Breast epithelium (tissue), 3 donors: ENCODE results near the gene CHURC1.

Experiments used
- POLR2A ChIP-seq: fragments of 450-650 bp; IDR thresholded peaks from one replicate; pipeline ENCODE4 v1.6.1; 2016; ENCODE audit warnings: antibody characterized with exemption, mild to moderate bottlenecking, moderate library complexity
- POLR2AphosphoS5 ChIP-seq, 3 donors: sonication (generic); formaldehyde crosslinking; IDR thresholded peaks; one replicate each; pipeline ENCODE4 v1.6.1; 2017; ENCODE audit warnings: antibody characterized with exemption in 3 of 3
- TF ChIP-seq, protein P1 (sequence below), 3 donors: fragments of 450-650 bp; IDR thresholded peaks; one replicate each; pipeline ENCODE4 v1.5.1; 2016 to 2017; ENCODE audit warnings: antibody characterized with exemption in 3 of 3, mild to moderate bottlenecking in 3 of 3, moderate library complexity in 3 of 3

- TF ChIP-seq, protein P1, sequence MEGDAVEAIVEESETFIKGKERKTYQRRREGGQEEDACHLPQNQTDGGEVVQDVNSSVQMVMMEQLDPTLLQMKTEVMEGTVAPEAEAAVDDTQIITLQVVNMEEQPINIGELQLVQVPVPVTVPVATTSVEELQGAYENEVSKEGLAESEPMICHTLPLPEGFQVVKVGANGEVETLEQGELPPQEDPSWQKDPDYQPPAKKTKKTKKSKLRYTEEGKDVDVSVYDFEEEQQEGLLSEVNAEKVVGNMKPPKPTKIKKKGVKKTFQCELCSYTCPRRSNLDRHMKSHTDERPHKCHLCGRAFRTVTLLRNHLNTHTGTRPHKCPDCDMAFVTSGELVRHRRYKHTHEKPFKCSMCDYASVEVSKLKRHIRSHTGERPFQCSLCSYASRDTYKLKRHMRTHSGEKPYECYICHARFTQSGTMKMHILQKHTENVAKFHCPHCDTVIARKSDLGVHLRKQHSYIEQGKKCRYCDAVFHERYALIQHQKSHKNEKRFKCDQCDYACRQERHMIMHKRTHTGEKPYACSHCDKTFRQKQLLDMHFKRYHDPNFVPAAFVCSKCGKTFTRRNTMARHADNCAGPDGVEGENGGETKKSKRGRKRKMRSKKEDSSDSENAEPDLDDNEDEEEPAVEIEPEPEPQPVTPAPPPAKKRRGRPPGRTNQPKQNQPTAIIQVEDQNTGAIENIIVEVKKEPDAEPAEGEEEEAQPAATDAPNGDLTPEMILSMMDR (IDR thresholded peaks at IDR 0.05), result no peak
- TF ChIP-seq POLR2A (no peak), POLR2AphosphoS5 (IDR thresholded peaks at IDR 0.05) (no peak)
Measured at GRCh38 chr14:64958743-64959142, 44.5 kb downstream of the CHURC1 start.
